Ovary (tissue), 9 donors: ENCODE measurements around the gene BSN. TPM values are rescaled to one million over a fixed set of nuclear protein-coding genes. Genes with fewer than 3 reads are reported as not detected.

Experiments
- DNase-seq, 5 donors: peaks; one replicate each; pipeline ENCODE4 v3.0.0-alpha.2; 2019 to 2020
- H3K27ac ChIP-seq, 2 donors: fragments of 200-600 bp; one replicate each; pipeline versions ENCODE4 v1.5.1 to v1.8.0; 2019 to 2022
- H3K27me3 ChIP-seq: fragments of 200-600 bp; one replicate; pipeline ENCODE4 v1.8.0; 2022
- H3K36me3 ChIP-seq: fragments of 200-600 bp; sonication (generic); one replicate; pipeline ENCODE4 v1.5.1; 2019
- H3K4me1 ChIP-seq: one replicate; pipeline ENCODE4 v1.8.1; 2013; ENCODE audit warnings: mild to moderate bottlenecking, moderate library complexity; ENCODE audit not compliant: insufficient read depth
- H3K4me3 ChIP-seq: fragments of 200-600 bp; sonication (generic); one replicate; pipeline ENCODE4 v1.5.1; 2017
- H3K9me3 ChIP-seq, 2 donors: fragments of 200-600 bp in 1 of 2; sonication (generic) in 1 of 2; one replicate each; pipeline versions ENCODE4 v1.5.1 to v1.8.1; 2013 to 2019; ENCODE audit warnings: mild to moderate bottlenecking in 1 of 2, moderate library complexity in 1 of 2
- CTCF ChIP-seq, 3 donors: fragments of 450-650 bp in 2 of 3; fragments of 200-600 bp in 1 of 3; IDR thresholded peaks; one replicate each; pipeline versions ENCODE4 v1.5.1 to v1.8.0; 2016 to 2022; ENCODE audit warnings: antibody characterized with exemption in 3 of 3, mild to moderate bottlenecking in 1 of 3
- EP300 ChIP-seq: sonication (generic); formaldehyde crosslinking; IDR thresholded peaks from one replicate; pipeline ENCODE4 v1.6.1; 2017; ENCODE audit warnings: antibody characterized with exemption
- POLR2A ChIP-seq: fragments of 450-650 bp; IDR thresholded peaks from one replicate; pipeline ENCODE4 v1.6.1; 2017; ENCODE audit warnings: antibody characterized with exemption, mild to moderate bottlenecking, moderate library complexity
- WGBS, 3 donors: extraction: QIAGEN DNeasy Blood & Tissue Kit in 1 of 3; methylation state at CpG; one replicate each; pipeline versions ENCODE4 v1.1.5 to v1.1.7; 2013 to 2017; 5-methylcytosine and 5-hydroxymethylcytosine counted together
- intact Hi-C, 4 donors: fragments of 100-400 bp; cut with DNase I; formaldehyde crosslinking; loops; one replicate each; pipeline versions ENCODE4 v1.11.0 to v1.15.1; 2022 to 2023
- polyA plus RNA-seq, 2 donors: library from polyadenylated mRNA; stranded (reverse); fragments of 200-250 nt in 1 of 2; fragments of 350-450 nt in 1 of 2; fragmentation: Illumina TruSeq in 1 of 2; extraction: RNeasy Lipid Tissue Mini Kit (QIAGEN cat#74804) in 1 of 2; gene quantifications; one replicate each; pipeline ENCODE4 v1.2.3, GENCODE V29; 2013 to 2014
- total RNA-seq, 7 donors: library from RNA; depleted of rRNA in 2 of 7; stranded (reverse); fragments of >200 nt in 2 of 7; fragmentation: NEBNext Ultra II Directional in 3 of 7; extraction: Animal tissue kit (Norgen Biotek cat#: 25700) in 3 of 7; gene quantifications; one replicate each; pipeline versions ENCODE4 v1.1.0 to v1.2.4, GENCODE V29; 2016 to 2023
- donor health status: DM: no; HTN: no; CAD: no; lungs with moderate emphysema.
- donor health status: DM: no; HTN: no; CAD: no.
- donor health status: Bipolar disorder and iron deficiency.
- donor health status: DM: yes; HTN: yes; CAD: no.
- donor health status: DM: no; HTN: no; CAD: no.
- donor health status: DM: yes; HTN: yes; CAD: no.

Gene BSN
- total and polyA plus RNA-seq, 9 donors = 0.12 to 3.5 (median 0.77) TPM

GRCh38 chr3:49626796-49627195 is 72.5 kb downstream of the BSN start:
- intact Hi-C loops = no loop called here
- no peaks in the 10 kb centered on the region for H3K27me3 ChIP-seq
- H3K36me3 ChIP-seq = no peaks in the 10 kb centered on the region
- no peaks in the 10 kb centered on the region for H3K4me1 ChIP-seq
- TF ChIP-seq POLR2A (no peak), EP300 (no peak), CTCF (IDR thresholded peaks at IDR 0.05) (no peak)
- 64 to 83% (median 76%) methylated on average over 1 of the region's 1 CpG for WGBS, 3 donors
- H3K27ac ChIP-seq = no peak overlapping the region
- H3K4me3 ChIP-seq = no peak overlapping the region
- H3K9me3 ChIP-seq = no peaks in the 10 kb centered on the region
- DNase-seq = no peak

GRCh38 chr3:49627634-49628033 is 73.4 kb downstream of the BSN start:
- intact Hi-C loops = no loop called here
- no peaks in the 10 kb centered on the region for H3K27me3 ChIP-seq
- no peaks in the 10 kb centered on the region for H3K9me3 ChIP-seq
- DNase-seq = no peak
- TF ChIP-seq CTCF (IDR thresholded peaks at IDR 0.05) (no peak), EP300 (no peak), POLR2A (no peak)
- no peaks in the 10 kb centered on the region for H3K4me1 ChIP-seq
- 90 to 95% (median 92%) methylated on average over 5 of the region's 5 CpGs for WGBS, 3 donors
- H3K36me3 ChIP-seq = no peaks in the 10 kb centered on the region
- no peak overlapping the region for H3K27ac ChIP-seq
- no peak overlapping the region for H3K4me3 ChIP-seq

GRCh38 chr3:49628249-49628648 is 74.0 kb downstream of the BSN start:
- H3K4me3 ChIP-seq = no peak overlapping the region
- 85 to 94% (median 89%) methylated on average over 2 of the region's 2 CpGs for WGBS, 3 donors
- no peaks in the 10 kb centered on the region for H3K4me1 ChIP-seq
- intact Hi-C loops = no loop called here
- DNase-seq = no peak
- no peaks in the 10 kb centered on the region for H3K9me3 ChIP-seq
- H3K27ac ChIP-seq = no peak overlapping the region
- H3K36me3 ChIP-seq = no peaks in the 10 kb centered on the region
- TF ChIP-seq POLR2A (no peak), EP300 (no peak), CTCF (IDR thresholded peaks at IDR 0.05) (no peak)
- H3K27me3 ChIP-seq = no peaks in the 10 kb centered on the region

- Histone ChIP-seq H3K4me3 (no peak overlapping the region), H3K27me3 (no peaks in the 10 kb centered on the region), H3K36me3 (no peaks in the 10 kb centered on the region), H3K9me3 (no peaks in the 10 kb centered on the region), H3K4me1 (no peaks in the 10 kb centered on the region), H3K27ac (no peak overlapping the region)
- no peak for TF ChIP-seq POLR2A
- TF ChIP-seq EP300 = no peak
- TF ChIP-seq CTCF (IDR thresholded peaks at IDR 0.05) = no peak
- intact Hi-C loops = no loop called here
- 74 to 88% (median 85%) methylated on average over 4 of the region's 4 CpGs for WGBS, 3 donors
- DNase-seq = no peak
These were observed 75.2 kb downstream of the BSN start for GRCh38 chr3:49629451-49629850.

- Histone ChIP-seq H3K36me3 (no peaks in the 10 kb centered on the region), H3K27me3 (no peaks in the 10 kb centered on the region), H3K27ac (no peak overlapping the region), H3K9me3 (no peaks in the 10 kb centered on the region), H3K4me1 (no peaks in the 10 kb centered on the region), H3K4me3 (no peak overlapping the region)
- TF ChIP-seq POLR2A = no peak
- TF ChIP-seq CTCF (IDR thresholded peaks at IDR 0.05) = no peak
- TF ChIP-seq EP300 = no peak
- 59 to 78% (median 63%) methylated on average over 6 of the region's 6 CpGs for WGBS, 3 donors
- no peak for DNase-seq
- intact Hi-C loops = no loop called here
These were observed 75.6 kb downstream of the BSN start for GRCh38 chr3:49629866-49630265.
